Measurements from ENCODE around the gene DYNC1I1.

DYNC1I1 gene

GRCh38 chr7:96028729-96029128, 256.4 kb downstream of the DYNC1I1 start:
- no peak for DNase-seq

GRCh38 chr7:96033009-96033598, 260.8 kb downstream of the DYNC1I1 start:
- no peak for DNase-seq

- no peak for DNase-seq
Measured at GRCh38 chr7:96034940-96035727, 262.8 kb downstream of the DYNC1I1 start.

GRCh38 chr7:96040250-96040772, 268.0 kb downstream of the DYNC1I1 start:
- DNase-seq = no peak

GRCh38 chr7:96041171-96041570, 268.8 kb downstream of the DYNC1I1 start:
- DNase-seq = no peak

- no peak for DNase-seq
Measured at GRCh38 chr7:96045181-96045580, 272.8 kb downstream of the DYNC1I1 start.

- DNase-seq = no peak
Measured at GRCh38 chr7:96045919-96046318, 273.6 kb downstream of the DYNC1I1 start.

- DNase-seq = no peak
Measured at GRCh38 chr7:96052289-96052688, 279.9 kb downstream of the DYNC1I1 start.

GRCh38 chr7:96052860-96053470, 280.6 kb downstream of the DYNC1I1 start:
- DNase-seq = no peak

- no peak for DNase-seq
Measured at GRCh38 chr7:96055717-96056116, 283.4 kb downstream of the DYNC1I1 start.

GRCh38 chr7:96059075-96059474, 286.7 kb downstream of the DYNC1I1 start:
- DNase-seq = no peak

- DNase-seq = no peak
Measured at GRCh38 chr7:96061009-96061408, 288.7 kb downstream of the DYNC1I1 start.

- no peak for DNase-seq
Measured at GRCh38 chr7:96061844-96062243, 289.5 kb downstream of the DYNC1I1 start.

- no peak for DNase-seq
Measured at GRCh38 chr7:96067321-96067720, 295.0 kb downstream of the DYNC1I1 start.

- no peak for DNase-seq
Measured at GRCh38 chr7:96069401-96069800, 297.0 kb downstream of the DYNC1I1 start.

GRCh38 chr7:96074871-96075270, 302.5 kb downstream of the DYNC1I1 start:
- DNase-seq = no peak

GRCh38 chr7:96075510-96076349, 303.4 kb downstream of the DYNC1I1 start:
- DNase-seq = peak; percentile 43

GRCh38 chr7:96076350-96076707, 304.0 kb downstream of the DYNC1I1 start:
- DNase-seq = no peak

GRCh38 chr7:96080027-96080426, 307.7 kb downstream of the DYNC1I1 start:
- DNase-seq = no peak

GRCh38 chr7:96084881-96085553, 312.7 kb downstream of the DYNC1I1 start:
- peak; percentile 27 for DNase-seq

GRCh38 chr7:96085953-96086352, 313.6 kb downstream of the DYNC1I1 start:
- DNase-seq = no peak

- DNase-seq = peak; percentile 5
Measured at GRCh38 chr7:96088579-96088978, 316.2 kb downstream of the DYNC1I1 start.
